HG03442 (cell line): ENCODE data around the gene TMEM116.

ENCODE experiments used
- ATAC-seq: cut with Tn5 transposase; IDR thresholded peaks from one replicate; pipeline ENCODE4 v1.9.1; 2021; ENCODE audit warnings: mild to moderate bottlenecking, moderate library complexity; ENCODE audit not compliant: unreplicated experiment

The TMEM116 gene

DNA sequence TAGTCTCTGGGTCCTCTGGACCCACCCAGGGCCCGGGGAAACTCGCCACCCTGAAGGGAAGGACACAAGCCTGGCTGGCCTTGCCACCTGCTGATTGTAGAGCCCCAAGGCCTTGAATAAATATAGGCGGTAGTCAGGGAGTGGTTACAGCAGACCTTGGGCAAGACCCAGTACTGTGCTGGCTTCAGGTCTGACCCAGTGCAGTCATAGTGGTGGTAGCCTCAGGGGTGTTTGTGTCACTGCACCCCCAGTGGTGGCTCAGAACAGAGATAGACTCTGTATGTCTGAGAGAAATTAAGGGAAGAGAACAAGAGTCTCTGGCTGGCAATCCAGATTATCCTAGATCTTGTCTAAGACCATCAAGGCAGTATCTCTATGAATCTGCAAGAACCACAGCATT is 107.5 kb downstream of the TMEM116 start:
- no peak for ATAC-seq

DNA sequence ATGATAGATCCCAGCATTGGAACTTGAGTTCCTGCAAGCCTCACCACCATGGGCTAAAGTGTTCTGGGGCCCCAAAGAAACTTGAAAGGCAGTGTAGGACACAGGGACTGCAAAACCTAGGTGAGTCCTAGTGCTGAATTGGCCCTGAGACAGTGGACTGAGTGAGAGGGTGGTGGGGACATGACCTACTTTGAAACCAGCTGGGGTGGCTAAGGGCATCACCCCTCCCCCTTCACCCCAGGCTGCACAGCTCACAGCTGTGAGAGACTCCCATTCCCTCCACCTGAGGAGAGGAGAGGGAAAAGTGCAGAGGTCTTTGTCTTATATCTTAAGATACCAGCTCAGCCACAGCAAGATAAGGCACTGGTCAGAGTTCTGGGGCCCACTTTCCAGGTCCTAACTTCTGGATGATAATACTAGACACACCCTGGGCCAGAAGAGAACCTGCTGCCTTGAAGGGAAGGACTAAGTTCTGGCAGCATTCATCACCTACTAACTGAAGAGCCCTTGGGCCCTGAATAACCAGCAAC is 108.5 kb downstream of the TMEM116 start:
- no peak for ATAC-seq

DNA sequence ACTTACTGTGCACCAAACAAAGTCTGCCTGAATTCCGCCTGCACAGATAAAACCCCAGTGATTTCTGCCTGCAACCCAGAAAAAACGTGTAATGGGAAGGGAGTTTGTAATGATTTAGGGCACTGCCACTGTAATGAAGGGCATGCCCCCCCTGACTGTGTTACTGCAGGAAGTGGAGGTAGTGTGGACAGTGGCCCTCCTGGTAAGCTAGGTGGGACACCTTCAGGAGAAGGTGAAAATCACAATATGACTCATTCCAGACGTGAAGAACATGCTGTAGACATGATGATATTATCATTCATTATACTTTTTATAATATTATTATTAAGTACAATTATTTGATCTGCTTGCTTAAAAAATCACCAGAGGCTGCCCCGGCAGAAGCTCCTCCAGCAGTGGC is 111.8 kb downstream of the TMEM116 start:
- no peak for ATAC-seq

DNA sequence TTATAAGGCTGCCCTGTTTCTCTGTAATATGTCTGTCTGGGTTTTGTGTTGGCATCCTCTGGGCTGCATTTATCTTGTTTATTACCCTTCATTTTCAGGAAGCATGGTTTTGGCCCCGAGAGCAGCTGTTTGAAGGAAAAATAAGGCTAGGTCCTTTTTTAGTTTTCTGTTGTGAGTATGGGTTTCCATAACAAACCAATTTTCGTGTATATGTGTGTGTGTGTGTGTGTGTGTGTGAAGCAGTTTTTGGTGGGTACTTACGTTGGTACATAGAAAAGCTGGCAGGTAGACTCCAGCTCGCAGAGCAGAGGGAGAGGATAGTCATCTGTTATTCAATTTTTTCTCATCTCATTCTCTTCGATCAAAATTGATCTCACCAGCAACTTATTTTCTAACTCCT is 118.4 kb downstream of the TMEM116 start:
- ATAC-seq = no peak

DNA sequence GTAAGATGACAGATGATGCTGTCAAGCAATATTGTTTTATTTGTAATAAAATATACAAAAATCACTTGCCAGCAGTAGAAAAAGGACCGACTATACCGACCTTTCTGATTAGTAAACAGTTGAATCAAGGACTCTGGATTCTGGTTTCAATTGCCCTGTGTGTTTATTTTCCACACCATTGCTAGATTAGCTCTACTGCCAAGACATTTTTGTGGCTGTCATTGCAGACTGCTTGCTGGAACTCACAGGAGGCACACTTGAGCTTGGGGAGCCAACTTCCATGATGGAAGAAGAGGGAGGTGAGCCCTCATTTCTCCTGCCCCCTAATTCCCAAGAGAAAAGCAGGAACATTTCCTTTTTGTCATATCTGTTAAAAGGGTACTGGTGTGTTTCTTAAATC is 119.7 kb downstream of the TMEM116 start:
- no peak for ATAC-seq

DNA sequence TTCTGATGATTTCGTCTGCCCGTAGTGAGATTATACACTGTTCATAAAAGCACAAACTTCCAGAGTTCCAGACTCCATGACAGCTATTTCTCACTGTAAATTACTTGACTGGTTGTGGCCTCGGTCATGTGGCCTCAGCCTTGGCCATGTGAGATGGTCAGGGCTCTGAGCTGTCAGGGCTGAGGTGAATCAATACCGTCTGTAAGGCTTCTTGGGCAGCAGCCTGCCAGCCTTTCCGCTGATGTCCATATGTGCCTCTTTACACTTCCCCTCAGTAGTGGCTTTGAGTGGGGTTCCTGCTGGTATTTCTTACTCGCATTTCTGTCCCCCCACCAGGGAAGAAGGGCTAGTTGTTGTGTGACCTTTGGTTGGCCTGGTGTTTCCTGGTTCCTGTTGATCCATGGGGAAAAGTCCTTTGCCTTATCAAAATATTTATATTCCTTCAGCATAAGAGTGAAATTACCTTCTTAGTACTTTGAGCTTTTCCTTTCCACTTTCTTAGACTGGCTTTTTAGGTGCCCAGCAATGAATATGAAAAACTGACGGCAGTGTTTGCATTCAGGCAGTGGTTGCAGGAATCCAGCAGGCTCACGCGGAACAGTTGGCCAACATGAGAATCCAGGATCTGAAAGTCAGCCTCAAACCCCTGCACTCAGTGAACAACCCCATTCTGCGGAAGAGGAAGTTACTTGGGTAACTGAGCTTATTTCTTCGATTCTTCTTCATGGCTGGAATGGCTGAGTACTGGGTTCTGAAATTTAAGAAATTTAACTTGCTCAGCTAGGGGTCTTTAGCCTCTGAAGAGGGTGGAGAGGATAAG is 124.8 kb downstream of the TMEM116 start:
- no peak for ATAC-seq

DNA sequence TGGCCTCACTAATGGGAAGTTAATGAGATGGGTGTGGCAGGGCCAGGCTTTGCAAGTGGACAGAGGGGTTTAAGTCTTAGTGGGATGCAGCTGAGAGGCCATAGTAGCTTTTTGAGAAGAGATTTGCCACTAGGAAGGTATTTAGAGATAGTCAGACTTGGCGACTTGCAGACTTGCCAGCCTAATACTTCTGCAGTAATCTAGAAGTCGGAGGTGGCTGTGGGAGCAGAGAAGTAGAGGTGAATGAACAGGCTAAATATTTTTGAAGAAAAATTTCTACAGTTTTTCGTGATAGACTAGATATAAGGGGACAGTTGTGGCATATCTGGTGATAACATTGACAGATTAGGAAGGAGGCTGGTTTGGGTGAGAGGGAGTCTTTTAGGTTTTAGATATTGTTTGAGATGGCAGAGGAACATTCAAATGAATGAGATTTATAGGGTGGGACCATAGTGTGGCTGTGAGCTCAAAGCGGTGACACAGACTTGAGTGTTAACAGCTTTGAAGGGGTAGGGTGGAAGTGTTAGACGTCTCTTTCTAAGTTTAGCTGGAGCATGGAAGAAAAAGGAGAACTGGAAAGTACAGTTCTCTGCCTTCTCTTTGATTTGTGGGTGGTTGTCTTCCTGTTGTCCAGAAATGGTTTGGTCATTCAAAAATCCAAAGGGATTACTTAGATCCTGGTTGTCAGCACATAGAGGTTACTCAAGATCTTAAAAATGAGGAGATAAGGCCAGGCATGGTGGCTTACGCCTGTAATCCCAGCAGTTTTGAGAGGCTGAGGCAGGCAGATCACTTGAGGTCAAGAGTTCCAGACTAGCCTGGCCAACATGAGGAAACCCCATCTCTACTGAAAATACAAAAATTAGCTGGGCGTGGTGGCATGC is 126.1 kb downstream of the TMEM116 start:
- ATAC-seq = no peak

DNA sequence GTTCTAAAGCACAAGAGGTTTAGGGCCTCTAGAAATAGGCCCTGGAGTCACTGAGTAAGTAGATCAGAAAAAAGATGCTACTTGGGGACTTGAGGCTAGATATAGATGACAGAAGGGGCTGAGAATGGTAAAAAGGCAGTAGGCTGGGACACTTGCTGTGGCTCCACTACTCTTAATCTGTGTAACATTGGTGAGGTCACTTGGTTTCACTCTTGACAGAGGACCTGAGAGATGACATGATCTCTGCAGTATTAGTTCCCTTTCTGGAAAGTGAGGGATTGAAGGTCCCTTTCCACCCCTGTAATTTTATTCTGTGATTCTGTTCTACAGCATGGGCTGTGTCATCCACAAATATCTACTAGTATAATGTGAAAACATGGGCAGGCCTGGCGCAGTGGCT is 131.2 kb downstream of the TMEM116 start:
- ATAC-seq = no peak
